HEK293 (cell line): ENCODE measurements around the gene MIF.

Source experiments
- CTCF ChIA-PET: fragments of 350-600 bp; formaldehyde crosslinking; extraction: SDS; loops from one replicate; lab custom pipeline; 2021; ENCODE audit warnings: antibody characterized with exemption; lab: Yijun Ruan, JAX
- POLR2A ChIA-PET: fragments of 300-600 bp; formaldehyde crosslinking; extraction: SDS; loops from one replicate; lab custom pipeline; 2020; ENCODE audit warnings: antibody characterized with exemption, inconsistent platforms; lab: Yijun Ruan, JAX
- H3K27ac ChIP-seq: fragments of 200-500 bp; sonication (Bioruptor generic); 2 replicates; pipeline ENCODE4 v1.5.1; 2014; ENCODE audit warnings: low read depth, low read length, control low read depth, inconsistent platforms; ENCODE audit errors: extremely low read depth
- H3K36me3 ChIP-seq, 2 experiments: fragments of 200-500 bp in 1 of 2; sonication (Bioruptor generic) in 1 of 2; 1 replicate in 1 of 2; 2 replicates in 1 of 2; pipeline ENCODE4 v1.5.1; 2014 to 2017; ENCODE audit warnings: inconsistent platforms in 2 of 2, low read length in 2 of 2; ENCODE audit not compliant: control insufficient read depth in 2 of 2, insufficient read depth in 1 of 2
- H3K4me1 ChIP-seq: fragments of 200-500 bp; sonication (Bioruptor generic); 2 replicates; pipeline ENCODE4 v1.5.1; 2014; ENCODE audit warnings: mild to moderate bottlenecking, low read length, inconsistent platforms; ENCODE audit not compliant: control insufficient read depth, insufficient read depth
- H3K4me3 ChIP-seq: 2 replicates; pipeline ENCODE4 v1.5.1; 2011; ENCODE audit warnings: low read depth, mild to moderate bottlenecking, control low read depth, low read length, moderate library complexity
- H3K9me3 ChIP-seq: fragments of 200-500 bp; sonication (Bioruptor generic); 2 replicates; pipeline ENCODE4 v1.5.1; 2014; ENCODE audit warnings: low read depth, low read length, inconsistent platforms; ENCODE audit not compliant: control insufficient read depth, insufficient read depth
- GLIS2 ChIP-seq: fragments of 450-650 bp; formaldehyde crosslinking; IDR thresholded peaks from 2 replicates; pipeline ENCODE4 v1.5.1; 2016; ENCODE audit warnings: missing biosample characterization, missing genetic modification characterization
- KLF7 ChIP-seq: fragments of 450-650 bp; formaldehyde crosslinking; IDR thresholded peaks from 2 replicates; pipeline ENCODE4 v1.5.1; 2016; ENCODE audit warnings: missing biosample characterization, missing genetic modification characterization, borderline replicate concordance
- SP7 ChIP-seq: fragments of 450-650 bp; formaldehyde crosslinking; IDR thresholded peaks from 2 replicates; pipeline ENCODE4 v1.5.1; 2016; ENCODE audit warnings: missing biosample characterization, missing genetic modification characterization
- ZBTB17 ChIP-seq: fragments of 450-650 bp; formaldehyde crosslinking; IDR thresholded peaks from 2 replicates; pipeline ENCODE4 v1.5.1; 2016; ENCODE audit warnings: missing biosample characterization, missing genetic modification characterization
- ZBTB26 ChIP-seq: fragments of 450-650 bp; formaldehyde crosslinking; optimal IDR thresholded peaks from 2 replicates; pipeline ENCODE3; 2016; ENCODE audit warnings: missing biosample characterization, mild to moderate bottlenecking, missing genetic modification characterization
- ZNF133 ChIP-seq: fragments of 450-650 bp; formaldehyde crosslinking; IDR thresholded peaks from 2 replicates; pipeline ENCODE4 v1.5.1; 2016; ENCODE audit warnings: missing biosample characterization, missing genetic modification characterization
- ZNF2 ChIP-seq: fragments of 450-650 bp; formaldehyde crosslinking; IDR thresholded peaks from 2 replicates; pipeline ENCODE4 v1.5.1; 2016; ENCODE audit warnings: missing biosample characterization, missing genetic modification characterization
- ZNF433 ChIP-seq: fragments of 450-650 bp; formaldehyde crosslinking; IDR thresholded peaks from 2 replicates; pipeline ENCODE4 v1.5.1; 2016; ENCODE audit warnings: missing biosample characterization, missing genetic modification characterization, low read depth
- ZNF518A ChIP-seq: fragments of 450-650 bp; formaldehyde crosslinking; conservative IDR thresholded peaks from 2 replicates; pipeline ENCODE4 v1.5.1; 2016; ENCODE audit warnings: low read depth, missing biosample characterization, missing genetic modification characterization
- ZNF596 ChIP-seq: fragments of 450-650 bp; IDR thresholded peaks from 2 replicates; pipeline ENCODE4 v1.5.0; 2018; ENCODE audit warnings: missing biosample characterization, mild to moderate bottlenecking, missing genetic modification characterization, moderate library complexity
- ZNF610 ChIP-seq: fragments of 450-650 bp; formaldehyde crosslinking; IDR thresholded peaks from 2 replicates; pipeline ENCODE4 v1.5.1; 2016; ENCODE audit warnings: missing biosample characterization, missing genetic modification characterization, borderline replicate concordance
- ZNF629 ChIP-seq: fragments of 450-650 bp; formaldehyde crosslinking; IDR thresholded peaks from 2 replicates; pipeline ENCODE4 v1.5.1; 2017; ENCODE audit warnings: missing biosample characterization, missing genetic modification characterization
- ZNF692 ChIP-seq: fragments of 450-650 bp; formaldehyde crosslinking; IDR thresholded peaks from 2 replicates; pipeline ENCODE4 v1.5.1; 2016; ENCODE audit warnings: missing biosample characterization, missing genetic modification characterization
- ZNF785 ChIP-seq: fragments of 450-650 bp; formaldehyde crosslinking; IDR thresholded peaks from 2 replicates; pipeline ENCODE4 v1.5.1; 2016; ENCODE audit warnings: missing biosample characterization, missing genetic modification characterization
- ZSCAN30 ChIP-seq: fragments of 450-650 bp; IDR thresholded peaks from 2 replicates; pipeline ENCODE4 v1.5.1; 2018; ENCODE audit warnings: missing biosample characterization, mild to moderate bottlenecking, missing genetic modification characterization, moderate library complexity
- TF ChIP-seq, protein P1 (sequence below): fragments of 450-650 bp; formaldehyde crosslinking; IDR thresholded peaks from 2 replicates; pipeline ENCODE4 v1.5.1; 2017; ENCODE audit warnings: missing biosample characterization, mild to moderate bottlenecking, missing genetic modification characterization, moderate library complexity
- TF ChIP-seq, protein P2 (sequence below): sonication (generic); formaldehyde crosslinking; IDR thresholded peaks from 2 replicates; pipeline ENCODE4 v1.8.1; 2022; ENCODE audit warnings: mild to moderate bottlenecking, moderate library complexity, missing genetic modification reagents
- TF ChIP-seq, protein P3 (sequence below): IDR thresholded peaks from 2 replicates; pipeline ENCODE4 v1.6.1; 2011; ENCODE audit warnings: mild to moderate bottlenecking, low read depth, low read length, borderline replicate concordance
- TF ChIP-seq, protein P4 (sequence below): fragments of 450-650 bp; formaldehyde crosslinking; IDR thresholded peaks from 2 replicates; pipeline ENCODE4 v1.5.1; 2016; ENCODE audit warnings: missing biosample characterization, missing genetic modification characterization

The MIF gene

DNA sequence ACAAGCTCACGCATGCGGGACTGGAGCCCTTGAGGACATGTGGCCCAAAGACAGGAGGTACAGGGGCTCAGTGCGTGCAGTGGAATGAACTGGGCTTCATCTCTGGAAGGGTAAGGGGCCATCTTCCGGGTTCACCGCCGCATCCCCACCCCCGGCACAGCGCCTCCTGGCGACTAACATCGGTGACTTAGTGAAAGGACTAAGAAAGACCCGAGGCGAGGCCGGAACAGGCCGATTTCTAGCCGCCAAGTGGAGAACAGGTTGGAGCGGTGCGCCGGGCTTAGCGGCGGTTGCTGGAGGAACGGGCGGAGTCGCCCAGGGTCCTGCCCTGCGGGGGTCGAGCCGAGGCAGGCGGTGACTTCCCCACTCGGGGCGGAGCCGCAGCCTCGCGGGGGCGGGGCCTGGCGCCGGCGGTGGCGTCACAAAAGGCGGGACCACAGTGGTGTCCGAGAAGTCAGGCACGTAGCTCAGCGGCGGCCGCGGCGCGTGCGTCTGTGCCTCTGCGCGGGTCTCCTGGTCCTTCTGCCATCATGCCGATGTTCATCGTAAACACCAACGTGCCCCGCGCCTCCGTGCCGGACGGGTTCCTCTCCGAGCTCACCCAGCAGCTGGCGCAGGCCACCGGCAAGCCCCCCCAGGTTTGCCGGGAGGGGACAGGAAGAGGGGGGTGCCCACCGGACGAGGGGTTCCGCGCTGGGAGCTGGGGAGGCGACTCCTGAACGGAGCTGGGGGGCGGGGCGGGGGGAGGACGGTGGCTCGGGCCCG is at the start of gene MIF:
Gene MIF, plus strand, starts transcription at position 439 of the 765 bp plus-strand sequence. Its CDS starts 92 bp downstream, at position 531.
- H3K9me3 ChIP-seq: no peaks in the 10 kb centered on the region
- peaks cover 15% of the 10 kb centered on the region for H3K4me1 ChIP-seq
- POLR2A ChIA-PET: interaction anchor here (0.6 to 2.5 kb wide), 29 partner anchors 10 to 711 kb away, joined by 3 to 71 read pairs (median 5); partner anchors contain the start of genes CABIN1, GUCD1 and SLC2A11
- H3K4me3 ChIP-seq: peak within 1 kb of the TSS; percentile 82
- peak within 1 kb of the TSS; percentile 94 for H3K27ac ChIP-seq
- peaks cover 14 to 31% of the 10 kb centered on the region in 2 experiments for H3K36me3 ChIP-seq
- CTCF ChIA-PET: interaction anchor here (0.7 to 2.6 kb wide), 25 partner anchors 9 to 500 kb away, joined by 3 to 26 read pairs (median 4); partner anchors contain the start of gene MMP11
- TF ChIP-seq ZNF518A (tag by site-specific recombination) (0 out of 2 replicates have a peak, but pooled peaks have one; percentile 14), ZNF692 (tag by site-specific recombination) (peak; percentile 71), ZBTB17 (tag by site-specific recombination) (peak; percentile 64), ZNF133 (tag by site-specific recombination) (no peak), SP7 (tag by site-specific recombination) (peak; percentile 67; the same call in 1 of the 2 replicates), ZSCAN30 (tag by site-specific recombination) (peak; percentile 80), ZNF629 (tag by site-specific recombination) (peak; percentile 39), KLF7 (tag by site-specific recombination) (peak; percentile 17; the same call in 1 of the 2 replicates), ZNF596 (tag by site-specific recombination) (no peak), ZNF2 (tag by site-specific recombination) (peak; percentile 92), ZNF610 (peak; percentile 26; the same call in 1 of the 2 replicates), ZBTB26 (tag by site-specific recombination) (peak; percentile 89), ZNF433 (tag by site-specific recombination) (no peak), GLIS2 (tag by site-specific recombination) (peak; percentile 88), ZNF785 (tag by site-specific recombination) (peak; percentile 98)
- TF ChIP-seq, protein P1, sequence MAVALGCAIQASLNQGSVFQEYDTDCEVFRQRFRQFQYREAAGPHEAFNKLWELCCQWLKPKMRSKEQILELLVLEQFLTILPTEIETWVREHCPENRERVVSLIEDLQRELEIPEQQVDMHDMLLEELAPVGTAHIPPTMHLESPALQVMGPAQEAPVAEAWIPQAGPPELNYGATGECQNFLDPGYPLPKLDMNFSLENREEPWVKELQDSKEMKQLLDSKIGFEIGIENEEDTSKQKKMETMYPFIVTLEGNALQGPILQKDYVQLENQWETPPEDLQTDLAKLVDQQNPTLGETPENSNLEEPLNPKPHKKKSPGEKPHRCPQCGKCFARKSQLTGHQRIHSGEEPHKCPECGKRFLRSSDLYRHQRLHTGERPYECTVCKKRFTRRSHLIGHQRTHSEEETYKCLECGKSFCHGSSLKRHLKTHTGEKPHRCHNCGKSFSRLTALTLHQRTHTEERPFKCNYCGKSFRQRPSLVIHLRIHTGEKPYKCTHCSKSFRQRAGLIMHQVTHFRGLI (tag by site-specific recombination): peak; percentile 22; the same call in 1 of the 2 replicates
- TF ChIP-seq, protein P2, sequence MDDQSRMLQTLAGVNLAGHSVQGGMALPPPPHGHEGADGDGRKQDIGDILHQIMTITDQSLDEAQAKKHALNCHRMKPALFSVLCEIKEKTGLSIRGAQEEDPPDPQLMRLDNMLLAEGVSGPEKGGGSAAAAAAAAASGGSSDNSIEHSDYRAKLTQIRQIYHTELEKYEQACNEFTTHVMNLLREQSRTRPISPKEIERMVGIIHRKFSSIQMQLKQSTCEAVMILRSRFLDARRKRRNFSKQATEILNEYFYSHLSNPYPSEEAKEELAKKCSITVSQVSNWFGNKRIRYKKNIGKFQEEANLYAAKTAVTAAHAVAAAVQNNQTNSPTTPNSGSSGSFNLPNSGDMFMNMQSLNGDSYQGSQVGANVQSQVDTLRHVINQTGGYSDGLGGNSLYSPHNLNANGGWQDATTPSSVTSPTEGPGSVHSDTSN (CRISPR knock-in tag): no peak
- TF ChIP-seq, protein P3, sequence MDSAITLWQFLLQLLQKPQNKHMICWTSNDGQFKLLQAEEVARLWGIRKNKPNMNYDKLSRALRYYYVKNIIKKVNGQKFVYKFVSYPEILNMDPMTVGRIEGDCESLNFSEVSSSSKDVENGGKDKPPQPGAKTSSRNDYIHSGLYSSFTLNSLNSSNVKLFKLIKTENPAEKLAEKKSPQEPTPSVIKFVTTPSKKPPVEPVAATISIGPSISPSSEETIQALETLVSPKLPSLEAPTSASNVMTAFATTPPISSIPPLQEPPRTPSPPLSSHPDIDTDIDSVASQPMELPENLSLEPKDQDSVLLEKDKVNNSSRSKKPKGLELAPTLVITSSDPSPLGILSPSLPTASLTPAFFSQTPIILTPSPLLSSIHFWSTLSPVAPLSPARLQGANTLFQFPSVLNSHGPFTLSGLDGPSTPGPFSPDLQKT: no peak
- TF ChIP-seq, protein P4, sequence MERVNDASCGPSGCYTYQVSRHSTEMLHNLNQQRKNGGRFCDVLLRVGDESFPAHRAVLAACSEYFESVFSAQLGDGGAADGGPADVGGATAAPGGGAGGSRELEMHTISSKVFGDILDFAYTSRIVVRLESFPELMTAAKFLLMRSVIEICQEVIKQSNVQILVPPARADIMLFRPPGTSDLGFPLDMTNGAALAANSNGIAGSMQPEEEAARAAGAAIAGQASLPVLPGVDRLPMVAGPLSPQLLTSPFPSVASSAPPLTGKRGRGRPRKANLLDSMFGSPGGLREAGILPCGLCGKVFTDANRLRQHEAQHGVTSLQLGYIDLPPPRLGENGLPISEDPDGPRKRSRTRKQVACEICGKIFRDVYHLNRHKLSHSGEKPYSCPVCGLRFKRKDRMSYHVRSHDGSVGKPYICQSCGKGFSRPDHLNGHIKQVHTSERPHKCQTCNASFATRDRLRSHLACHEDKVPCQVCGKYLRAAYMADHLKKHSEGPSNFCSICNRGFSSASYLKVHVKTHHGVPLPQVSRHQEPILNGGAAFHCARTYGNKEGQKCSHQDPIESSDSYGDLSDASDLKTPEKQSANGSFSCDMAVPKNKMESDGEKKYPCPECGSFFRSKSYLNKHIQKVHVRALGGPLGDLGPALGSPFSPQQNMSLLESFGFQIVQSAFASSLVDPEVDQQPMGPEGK (tag by site-specific recombination): peak; percentile 59
